GM23338 (cell line): ENCODE results near the gene MMRN2. TPM values are rescaled to one million over a fixed set of nuclear protein-coding genes. Genes with fewer than 3 reads are reported as not detected.
"Not testable (repeated sequence)": the region's sequence is repeated elsewhere in the genome, so short reads cannot be mapped to it uniquely, and the experiment has no call there.

Source experiments
- ATAC-seq: fragments of 200-7000 bp; cut with Tn5 transposase; 3 replicates; pipeline ENCODE4 v1.9.1; 2020
- DNase-seq: peaks from one replicate; pipeline ENCODE4 v3.0.0-alpha.2; 2015; ENCODE audit warnings: low spot score
- H2AFZ ChIP-seq: fragments of 200-600 bp; sonication (generic); 2 replicates; pipeline ENCODE4 v1.8.0; 2016; ENCODE audit warnings: antibody characterized with exemption, mild to moderate bottlenecking, moderate library complexity
- H3F3A ChIP-seq: fragments of 200-600 bp; sonication (generic); replicated peaks from 2 replicates; pipeline ENCODE4 v1.8.0; 2017; ENCODE audit warnings: antibody characterized with exemption, mixed run types, low read depth
- H3K27ac ChIP-seq: fragments of 200-600 bp; sonication (generic); 2 replicates; pipeline ENCODE4 v1.6.1; 2016; ENCODE audit warnings: low read depth
- H3K27me3 ChIP-seq: fragments of 200-600 bp; sonication (generic); 2 replicates; pipeline ENCODE4 v1.8.0; 2016; ENCODE audit warnings: mild to moderate bottlenecking, mixed run types, moderate library complexity; ENCODE audit not compliant: insufficient read depth
- H3K36me3 ChIP-seq: fragments of 200-600 bp; sonication (generic); 2 replicates; pipeline ENCODE4 v1.8.0; 2016; ENCODE audit warnings: mild to moderate bottlenecking; ENCODE audit not compliant: insufficient read depth
- H3K4me1 ChIP-seq: fragments of 200-600 bp; sonication (generic); 2 replicates; pipeline ENCODE4 v1.8.0; 2016; ENCODE audit warnings: mild to moderate bottlenecking, moderate library complexity; ENCODE audit not compliant: insufficient read depth
- H3K4me2 ChIP-seq: fragments of 200-600 bp; sonication (generic); 2 replicates; pipeline ENCODE4 v1.7.1; 2017; ENCODE audit warnings: mixed run types
- H3K4me3 ChIP-seq: fragments of 200-600 bp; sonication (generic); 2 replicates; pipeline ENCODE4 v1.6.1; 2016; ENCODE audit warnings: mixed run types
- H3K79me2 ChIP-seq: fragments of 200-600 bp; sonication (generic); replicated peaks from 2 replicates; pipeline ENCODE4 v1.8.0; 2017; ENCODE audit warnings: mild to moderate bottlenecking; ENCODE audit not compliant: insufficient read depth
- H3K9me2 ChIP-seq: fragments of 200-600 bp; sonication (generic); 2 replicates; pipeline ENCODE4 v1.8.0; 2017; ENCODE audit not compliant: insufficient read depth
- H4K20me1 ChIP-seq: fragments of 200-600 bp; sonication (generic); replicated peaks from 2 replicates; pipeline ENCODE4 v1.8.0; 2017; ENCODE audit warnings: mild to moderate bottlenecking; ENCODE audit not compliant: insufficient read depth
- H3K27ac Mint-ChIP-seq: 2 replicates; pipeline ENCODE4 v1.8.0; 2020; ENCODE audit warnings: inconsistent platforms, mild to moderate bottlenecking, moderate library complexity, mixed read lengths
- H3K27me3 Mint-ChIP-seq: 3 replicates; pipeline ENCODE4 v1.8.0; 2022; ENCODE audit warnings: low read depth, mild to moderate bottlenecking, moderate library complexity, mixed read lengths, inconsistent platforms; ENCODE audit not compliant: insufficient read depth, poor library complexity
- H3K36me3 Mint-ChIP-seq: 3 replicates; pipeline ENCODE4 v1.8.0; 2021; ENCODE audit warnings: low read depth, mild to moderate bottlenecking, inconsistent platforms, moderate library complexity, mixed read lengths
- H3K4me1 Mint-ChIP-seq: 3 replicates; pipeline ENCODE4 v1.8.0; 2020; ENCODE audit warnings: mild to moderate bottlenecking, inconsistent platforms, mixed read lengths
- H3K4me3 Mint-ChIP-seq: 3 replicates; pipeline ENCODE4 v1.8.0; 2021; ENCODE audit warnings: moderate library complexity, mild to moderate bottlenecking, inconsistent platforms, mixed read lengths
- H3K9me3 Mint-ChIP-seq: 3 replicates; pipeline ENCODE4 v1.8.0; 2020; ENCODE audit warnings: moderate library complexity, mild to moderate bottlenecking, inconsistent platforms, mixed read lengths
- CREB1 ChIP-seq: fragments of 250-450 bp; sonication (Bioruptor Pico); IDR thresholded peaks from 2 replicates; pipeline ENCODE4 v1.5.0; 2020; ENCODE audit warnings: low read depth, mild to moderate bottlenecking, moderate library complexity
- ETS1 ChIP-seq: IDR thresholded peaks from 2 replicates; pipeline ENCODE4 v1.6.1; 2016; ENCODE audit warnings: antibody characterized with exemption
- EZH2phosphoT487 ChIP-seq: fragments of 200-600 bp; sonication (generic); IDR thresholded peaks from one replicate; pipeline ENCODE4 v1.8.1; 2018; ENCODE audit warnings: antibody characterized with exemption; ENCODE audit not compliant: unreplicated experiment
- JUNB ChIP-seq: IDR thresholded peaks from one replicate; pipeline ENCODE4 v1.6.1; 2016; ENCODE audit warnings: antibody characterized with exemption; ENCODE audit not compliant: unreplicated experiment
- NANOG ChIP-seq: IDR thresholded peaks from 2 replicates; pipeline ENCODE4 v1.6.1; 2016; ENCODE audit warnings: antibody characterized with exemption, borderline replicate concordance
- POLR2AphosphoS5 ChIP-seq: IDR thresholded peaks from 2 replicates; pipeline ENCODE4 v1.6.1; 2016; ENCODE audit warnings: antibody characterized with exemption, low read depth
- REST ChIP-seq: IDR thresholded peaks from one replicate; pipeline ENCODE4 v1.6.1; 2018; ENCODE audit warnings: antibody characterized with exemption; ENCODE audit not compliant: unreplicated experiment
- ZNF114 ChIP-seq: fragments of 250-450 bp; sonication (Bioruptor Pico); IDR thresholded peaks from 2 replicates; pipeline ENCODE4 v1.5.0; 2020; ENCODE audit warnings: mild to moderate bottlenecking, moderate library complexity
- ZNF331 ChIP-seq: fragments of 250-450 bp; sonication (Bioruptor Pico); IDR thresholded peaks from 2 replicates; pipeline ENCODE4 v1.5.0; 2020; ENCODE audit warnings: low read depth, mild to moderate bottlenecking, moderate library complexity
- polyA plus RNA-seq: library from polyadenylated mRNA; unstranded; fragments of >200 nt; fragmentation: Nextera tagmentation; extraction: Ambion mirVana; gene quantifications from 2 replicates; pipeline ENCODE4 v1.2.1, GENCODE V29; 2016
- total RNA-seq: library from RNA; depleted of rRNA; stranded (reverse); fragments of >200 nt; shearing (Covaris generic); gene quantifications from 2 replicates; pipeline ENCODE4 v1.2.3, GENCODE V29; 2014
- TF ChIP-seq, protein P1 (sequence below): fragments of 250-450 bp; sonication (Bioruptor Pico); IDR thresholded peaks from 2 replicates; pipeline ENCODE4 v1.5.0; 2020; ENCODE audit warnings: mild to moderate bottlenecking, moderate library complexity
- TF ChIP-seq, protein P2 (sequence below), 2 experiments: fragments of 200-600 bp in 1 of 2; sonication (generic) in 1 of 2; conservative IDR thresholded peaks; 2 replicates each; pipeline versions ENCODE4 v1.5.1 to v1.6.1; 2016 to 2017; ENCODE audit warnings: antibody characterized with exemption in 2 of 2, low read depth in 2 of 2, mild to moderate bottlenecking in 2 of 2, moderate library complexity in 1 of 2

Gene MMRN2
- total and polyA plus RNA-seq, 2 experiments from 2014 or later = 0.32 to 2.4 TPM

GRCh38 chr10:86988520-86988919 lies 31.1 kb upstream of the MMRN2 start:
- H3K36me3 ChIP-seq = no peaks in the 10 kb centered on the region
- H3K9me2 ChIP-seq = no peaks in the 10 kb centered on the region
- Mint-ChIP-seq H3K4me1 (peaks cover 12% of the 10 kb centered on the region; the same call in 2 of the 3 replicates), H3K27me3 (no peaks in the 10 kb centered on the region), H3K27ac (no peak overlapping the region), H3K36me3 (no peaks in the 10 kb centered on the region), H3K9me3 (no peaks in the 10 kb centered on the region), H3K4me3 (no peak overlapping the region)
- H3K79me2 ChIP-seq = no peaks in the 10 kb centered on the region
- DNase-seq (no peak), ATAC-seq (no peak)
- H3K27me3 ChIP-seq = no peaks in the 10 kb centered on the region
- H3K4me1 ChIP-seq = no peaks in the 10 kb centered on the region
- no peaks in the 10 kb centered on the region for H4K20me1 ChIP-seq
- H3K27ac ChIP-seq = no peak overlapping the region
- TF ChIP-seq ETS1 = no peak
- TF ChIP-seq, protein P1, sequence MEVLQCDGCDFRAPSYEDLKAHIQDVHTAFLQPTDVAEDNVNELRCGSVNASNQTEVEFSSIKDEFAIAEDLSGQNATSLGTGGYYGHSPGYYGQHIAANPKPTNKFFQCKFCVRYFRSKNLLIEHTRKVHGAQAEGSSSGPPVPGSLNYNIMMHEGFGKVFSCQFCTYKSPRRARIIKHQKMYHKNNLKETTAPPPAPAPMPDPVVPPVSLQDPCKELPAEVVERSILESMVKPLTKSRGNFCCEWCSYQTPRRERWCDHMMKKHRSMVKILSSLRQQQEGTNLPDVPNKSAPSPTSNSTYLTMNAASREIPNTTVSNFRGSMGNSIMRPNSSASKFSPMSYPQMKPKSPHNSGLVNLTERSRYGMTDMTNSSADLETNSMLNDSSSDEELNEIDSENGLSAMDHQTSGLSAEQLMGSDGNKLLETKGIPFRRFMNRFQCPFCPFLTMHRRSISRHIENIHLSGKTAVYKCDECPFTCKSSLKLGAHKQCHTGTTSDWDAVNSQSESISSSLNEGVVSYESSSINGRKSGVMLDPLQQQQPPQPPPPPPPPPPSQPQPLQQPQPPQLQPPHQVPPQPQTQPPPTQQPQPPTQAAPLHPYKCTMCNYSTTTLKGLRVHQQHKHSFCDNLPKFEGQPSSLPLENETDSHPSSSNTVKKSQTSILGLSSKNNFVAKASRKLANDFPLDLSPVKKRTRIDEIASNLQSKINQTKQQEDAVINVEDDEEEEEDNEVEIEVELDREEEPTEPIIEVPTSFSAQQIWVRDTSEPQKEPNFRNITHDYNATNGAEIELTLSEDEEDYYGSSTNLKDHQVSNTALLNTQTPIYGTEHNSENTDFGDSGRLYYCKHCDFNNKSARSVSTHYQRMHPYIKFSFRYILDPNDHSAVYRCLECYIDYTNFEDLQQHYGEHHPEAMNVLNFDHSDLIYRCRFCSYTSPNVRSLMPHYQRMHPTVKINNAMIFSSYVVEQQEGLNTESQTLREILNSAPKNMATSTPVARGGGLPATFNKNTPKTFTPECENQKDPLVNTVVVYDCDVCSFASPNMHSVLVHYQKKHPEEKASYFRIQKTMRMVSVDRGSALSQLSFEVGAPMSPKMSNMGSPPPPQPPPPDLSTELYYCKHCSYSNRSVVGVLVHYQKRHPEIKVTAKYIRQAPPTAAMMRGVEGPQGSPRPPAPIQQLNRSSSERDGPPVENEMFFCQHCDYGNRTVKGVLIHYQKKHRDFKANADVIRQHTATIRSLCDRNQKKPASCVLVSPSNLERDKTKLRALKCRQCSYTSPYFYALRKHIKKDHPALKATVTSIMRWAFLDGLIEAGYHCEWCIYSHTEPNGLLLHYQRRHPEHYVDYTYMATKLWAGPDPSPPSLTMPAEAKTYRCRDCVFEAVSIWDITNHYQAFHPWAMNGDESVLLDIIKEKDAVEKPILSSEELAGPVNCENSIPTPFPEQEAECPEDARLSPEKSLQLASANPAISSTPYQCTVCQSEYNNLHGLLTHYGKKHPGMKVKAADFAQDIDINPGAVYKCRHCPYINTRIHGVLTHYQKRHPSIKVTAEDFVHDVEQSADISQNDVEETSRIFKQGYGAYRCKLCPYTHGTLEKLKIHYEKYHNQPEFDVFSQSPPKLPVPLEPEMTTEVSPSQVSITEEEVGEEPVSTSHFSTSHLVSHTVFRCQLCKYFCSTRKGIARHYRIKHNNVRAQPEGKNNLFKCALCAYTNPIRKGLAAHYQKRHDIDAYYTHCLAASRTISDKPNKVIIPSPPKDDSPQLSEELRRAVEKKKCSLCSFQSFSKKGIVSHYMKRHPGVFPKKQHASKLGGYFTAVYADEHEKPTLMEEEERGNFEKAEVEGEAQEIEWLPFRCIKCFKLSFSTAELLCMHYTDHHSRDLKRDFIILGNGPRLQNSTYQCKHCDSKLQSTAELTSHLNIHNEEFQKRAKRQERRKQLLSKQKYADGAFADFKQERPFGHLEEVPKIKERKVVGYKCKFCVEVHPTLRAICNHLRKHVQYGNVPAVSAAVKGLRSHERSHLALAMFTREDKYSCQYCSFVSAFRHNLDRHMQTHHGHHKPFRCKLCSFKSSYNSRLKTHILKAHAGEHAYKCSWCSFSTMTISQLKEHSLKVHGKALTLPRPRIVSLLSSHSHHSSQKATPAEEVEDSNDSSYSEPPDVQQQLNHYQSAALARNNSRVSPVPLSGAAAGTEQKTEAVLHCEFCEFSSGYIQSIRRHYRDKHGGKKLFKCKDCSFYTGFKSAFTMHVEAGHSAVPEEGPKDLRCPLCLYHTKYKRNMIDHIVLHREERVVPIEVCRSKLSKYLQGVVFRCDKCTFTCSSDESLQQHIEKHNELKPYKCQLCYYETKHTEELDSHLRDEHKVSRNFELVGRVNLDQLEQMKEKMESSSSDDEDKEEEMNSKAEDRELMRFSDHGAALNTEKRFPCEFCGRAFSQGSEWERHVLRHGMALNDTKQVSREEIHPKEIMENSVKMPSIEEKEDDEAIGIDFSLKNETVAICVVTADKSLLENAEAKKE = no peak
- no peak for TF ChIP-seq ZNF114
- TF ChIP-seq POLR2AphosphoS5 = no peak
- no peak for TF ChIP-seq JUNB
- no peak for TF ChIP-seq NANOG
- TF ChIP-seq, protein P2, sequence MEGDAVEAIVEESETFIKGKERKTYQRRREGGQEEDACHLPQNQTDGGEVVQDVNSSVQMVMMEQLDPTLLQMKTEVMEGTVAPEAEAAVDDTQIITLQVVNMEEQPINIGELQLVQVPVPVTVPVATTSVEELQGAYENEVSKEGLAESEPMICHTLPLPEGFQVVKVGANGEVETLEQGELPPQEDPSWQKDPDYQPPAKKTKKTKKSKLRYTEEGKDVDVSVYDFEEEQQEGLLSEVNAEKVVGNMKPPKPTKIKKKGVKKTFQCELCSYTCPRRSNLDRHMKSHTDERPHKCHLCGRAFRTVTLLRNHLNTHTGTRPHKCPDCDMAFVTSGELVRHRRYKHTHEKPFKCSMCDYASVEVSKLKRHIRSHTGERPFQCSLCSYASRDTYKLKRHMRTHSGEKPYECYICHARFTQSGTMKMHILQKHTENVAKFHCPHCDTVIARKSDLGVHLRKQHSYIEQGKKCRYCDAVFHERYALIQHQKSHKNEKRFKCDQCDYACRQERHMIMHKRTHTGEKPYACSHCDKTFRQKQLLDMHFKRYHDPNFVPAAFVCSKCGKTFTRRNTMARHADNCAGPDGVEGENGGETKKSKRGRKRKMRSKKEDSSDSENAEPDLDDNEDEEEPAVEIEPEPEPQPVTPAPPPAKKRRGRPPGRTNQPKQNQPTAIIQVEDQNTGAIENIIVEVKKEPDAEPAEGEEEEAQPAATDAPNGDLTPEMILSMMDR (conservative IDR thresholded peaks at IDR 0.05; ENCODE audit: low read depth in 2 of 2) = no peak
- TF ChIP-seq CREB1 = no peak
- TF ChIP-seq ZNF331 (CRISPR knock-in tag) = no peak
- no peak for TF ChIP-seq EZH2phosphoT487
- no peak for TF ChIP-seq REST
- H3F3A ChIP-seq = no peaks in the 10 kb centered on the region
- H2AFZ ChIP-seq = no peak overlapping the region
- H3K4me2 ChIP-seq = no peak overlapping the region
- H3K4me3 ChIP-seq = no peak overlapping the region

GRCh38 chr10:86984498-86984897 lies 27.1 kb upstream of the MMRN2 start:
- H4K20me1 ChIP-seq, ATAC-seq, H3K27ac ChIP-seq, H3K27ac Mint-ChIP-seq, H3K4me2 ChIP-seq, H3K36me3 Mint-ChIP-seq, H3F3A ChIP-seq, H3K27me3 Mint-ChIP-seq, H2AFZ ChIP-seq, H3K4me3 ChIP-seq, H3K36me3 ChIP-seq, H3K27me3 ChIP-seq, H3K9me3 Mint-ChIP-seq, H3K9me2 ChIP-seq, H3K4me3 Mint-ChIP-seq, DNase-seq, H3K79me2 ChIP-seq: not testable (repeated sequence)
- peaks cover 26% of the 10 kb centered on the region for H3K4me1 Mint-ChIP-seq
- H3K4me1 ChIP-seq = 0 out of 2 replicates have a peak, but pooled peaks cover 11% of the 10 kb centered on the region
